Posterior vena cava (tissue), 2 donors: Measurements from ENCODE around the gene LEMD2. TPM values are rescaled to one million over a fixed set of nuclear protein-coding genes. Genes with fewer than 3 reads are reported as not detected.

Experiments
- DNase-seq: peaks from one replicate; pipeline ENCODE4 v3.0.0-alpha.2; 2020; ENCODE audit warnings: low spot score
- intact Hi-C, 2 donors: fragments of 100-400 bp; cut with DNase I; formaldehyde crosslinking; loops; one replicate each; pipeline versions ENCODE4 v1.14.1 to v1.14.2; 2022 to 2023
- total RNA-seq, 2 donors: library from RNA; stranded (reverse); fragmentation: NEBNext Ultra II Directional; extraction: Animal tissue kit (Norgen Biotek cat#: 25700); gene quantifications; one replicate each; pipeline ENCODE4 v1.2.1, GENCODE V29; 2021
- donor health status: DM: yes; HTN: yes; CAD: no.
- donor health status: DM: yes; HTN: yes; CAD: no.

The LEMD2 gene
- total RNA-seq, 2 donors from 2014 or later: 38.0 to 41.4 TPM

GRCh38 chr6:33766921-33767907, 21.7 kb downstream of the LEMD2 start:
- intact Hi-C loops: loop anchor here in 1 of 2 donors (10.0 kb wide), 1 partner anchor 388 kb away; no protein-coding TSS in a partner anchor
- DNase-seq: no peak

- intact Hi-C loops: loop anchor here in 1 of 2 donors (10.0 kb wide), 1 partner anchor 389 kb away; no protein-coding TSS in a partner anchor
- no peak for DNase-seq
Measured at GRCh38 chr6:33765368-33765767, 23.6 kb downstream of the LEMD2 start.

- intact Hi-C loops: loop anchor here in 1 of 2 donors (10.0 kb wide), 1 partner anchor 391 kb away; no protein-coding TSS in a partner anchor
- no peak for DNase-seq
Measured at GRCh38 chr6:33764036-33764435, 24.9 kb downstream of the LEMD2 start.

- no peak for DNase-seq
- intact Hi-C loops: loop anchor here in 1 of 2 donors (10.0 kb wide), 1 partner anchor 391 kb away; no protein-coding TSS in a partner anchor
Measured at GRCh38 chr6:33763483-33763882, 25.4 kb downstream of the LEMD2 start.

- intact Hi-C loops: loop anchor here in 1 of 2 donors (10.0 kb wide), 1 partner anchor 392 kb away; no protein-coding TSS in a partner anchor
- DNase-seq: no peak
Measured at GRCh38 chr6:33762713-33763112, 26.2 kb downstream of the LEMD2 start.

GRCh38 chr6:33761922-33762629, 26.9 kb downstream of the LEMD2 start:
- DNase-seq: no peak
- intact Hi-C loops: loop anchor here in 1 of 2 donors (10.0 kb wide), 1 partner anchor 393 kb away; no protein-coding TSS in a partner anchor

- intact Hi-C loops: loop anchor here in 1 of 2 donors (10.0 kb wide), 1 partner anchor 393 kb away; no protein-coding TSS in a partner anchor
- no peak for DNase-seq
Measured at GRCh38 chr6:33761581-33761921, 27.4 kb downstream of the LEMD2 start.

GRCh38 chr6:33759887-33760629, 28.9 kb downstream of the LEMD2 start:
- DNase-seq: no peak
- intact Hi-C loops: loop anchor here in 1 of 2 donors (10.0 kb wide), 1 partner anchor 395 kb away; no protein-coding TSS in a partner anchor

GRCh38 chr6:33758815-33759216, 30.1 kb downstream of the LEMD2 start:
- intact Hi-C loops: no loop called here
- no peak for DNase-seq

GRCh38 chr6:33757906-33758305, 31.0 kb downstream of the LEMD2 start:
- intact Hi-C loops: no loop called here
- DNase-seq: no peak

GRCh38 chr6:33757113-33757512, 31.8 kb downstream of the LEMD2 start:
- no peak for DNase-seq
- intact Hi-C loops: no loop called here

- no peak for DNase-seq
- intact Hi-C loops: no loop called here
Measured at GRCh38 chr6:33756211-33756954, 32.5 kb downstream of the LEMD2 start.

- intact Hi-C loops: no loop called here
- DNase-seq: no peak
Measured at GRCh38 chr6:33755070-33755869, 33.7 kb downstream of the LEMD2 start.

- DNase-seq: no peak
- intact Hi-C loops: no loop called here
Measured at GRCh38 chr6:33754222-33754621, 34.7 kb downstream of the LEMD2 start.

- DNase-seq: no peak
- intact Hi-C loops: loop anchor here in 1 of 2 donors (1.0 kb wide), 1 partner anchor 25 kb away; no protein-coding TSS in a partner anchor
Measured at GRCh38 chr6:33752646-33753015, 36.3 kb downstream of the LEMD2 start.

GRCh38 chr6:33751771-33752645, 36.9 kb downstream of the LEMD2 start:
- DNase-seq: no peak
- intact Hi-C loops: loop anchor here in 1 of 2 donors (1.0 kb wide), 1 partner anchor 25 kb away; no protein-coding TSS in a partner anchor
